Natural killer cell (primary cell): ENCODE data around the gene RUNX2. TPM values are rescaled to one million over a fixed set of nuclear protein-coding genes. Genes with fewer than 3 reads are reported as not detected.

Source experiments
- ATAC-seq, 3 donors: fragments of 150-1000 bp in 2 of 3; fragments of 200-7000 bp in 1 of 3; cut with Tn5 transposase; 1 replicate in 1 of 3; 2 replicates in 2 of 3; pipeline ENCODE4 v1.10.0; 2021; ENCODE audit warnings: mild to moderate bottlenecking in 2 of 3, moderate library complexity in 2 of 3
- DNase-seq, 2 donors: peaks; one replicate each; pipeline versions ENCODE4 v3.0.0 to v3.0.0-alpha.2; 2013 to 2021; ENCODE audit warnings: mixed read lengths in 1 of 2
- H3K27ac ChIP-seq: one replicate; pipeline ENCODE4 v1.5.1; 2013; ENCODE audit warnings: mild to moderate bottlenecking, low read length
- H3K27me3 ChIP-seq: one replicate; pipeline ENCODE4 v1.6.1; 2013; ENCODE audit warnings: low read length; ENCODE audit not compliant: control insufficient read depth, insufficient read depth
- H3K36me3 ChIP-seq: one replicate; pipeline ENCODE4 v1.6.1; 2013; ENCODE audit warnings: low read length; ENCODE audit not compliant: control insufficient read depth, insufficient read depth
- H3K4me1 ChIP-seq: one replicate; pipeline ENCODE4 v1.6.1; 2013; ENCODE audit warnings: low read length; ENCODE audit not compliant: control insufficient read depth, insufficient read depth
- H3K4me3 ChIP-seq: one replicate; pipeline ENCODE4 v1.5.1; 2013; ENCODE audit warnings: low read length
- H3K9me3 ChIP-seq: one replicate; pipeline ENCODE4 v1.6.1; 2013; ENCODE audit warnings: low read length; ENCODE audit not compliant: control insufficient read depth, insufficient read depth
- H3K27ac Mint-ChIP-seq, 2 donors: one replicate each; pipeline ENCODE4 v1.8.0; 2022; ENCODE audit warnings: mild to moderate bottlenecking in 2 of 2, mixed read lengths in 2 of 2, moderate library complexity in 1 of 2
- H3K27me3 Mint-ChIP-seq, 2 donors: one replicate each; pipeline ENCODE4 v1.8.0; 2022; ENCODE audit warnings: low read depth in 2 of 2, mixed read lengths in 2 of 2
- H3K36me3 Mint-ChIP-seq: one replicate; pipeline ENCODE4 v1.8.0; 2022; ENCODE audit warnings: mixed read lengths
- H3K4me1 Mint-ChIP-seq, 2 donors: one replicate each; pipeline ENCODE4 v1.8.0; 2022; ENCODE audit warnings: mixed read lengths in 2 of 2
- H3K4me3 Mint-ChIP-seq: one replicate; pipeline ENCODE4 v1.8.0; 2022; ENCODE audit warnings: mild to moderate bottlenecking, moderate library complexity, mixed read lengths
- H3K9me3 Mint-ChIP-seq, 2 donors: one replicate each; pipeline ENCODE4 v1.8.0; 2022; ENCODE audit warnings: mixed read lengths in 2 of 2
- WGBS: methylation state at CpG from one replicate; pipeline ENCODE4 v1.1.7; 2013; ENCODE audit warnings: missing lambda C conversion rate; ENCODE audit not compliant: insufficient coverage; 5-methylcytosine and 5-hydroxymethylcytosine counted together
- intact Hi-C: fragments of 100-400 bp; cut with micrococcal nuclease; formaldehyde crosslinking; loops from one replicate; pipeline ENCODE4 v1.14.2; 2022
- total RNA-seq, 4 donors: library from RNA; stranded (reverse); fragments of 120-200 nt in 1 of 4; gene quantifications; one replicate each; pipeline versions ENCODE4 v1.2.3 to v1.2.4, GENCODE V29; 2013 to 2022
- TF ChIP-seq, protein P1 (sequence below): fragments of 200-600 bp; IDR thresholded peaks from one replicate; pipeline ENCODE4 v1.8.0; 2022; ENCODE audit warnings: antibody characterized with exemption

The RUNX2 gene
- total RNA-seq, 3 donors from 2014 or later (not counting 1 experiment from before 2014, with no cell fraction given) = 5.0 to 19.2 (median 7.0) TPM

DNA sequence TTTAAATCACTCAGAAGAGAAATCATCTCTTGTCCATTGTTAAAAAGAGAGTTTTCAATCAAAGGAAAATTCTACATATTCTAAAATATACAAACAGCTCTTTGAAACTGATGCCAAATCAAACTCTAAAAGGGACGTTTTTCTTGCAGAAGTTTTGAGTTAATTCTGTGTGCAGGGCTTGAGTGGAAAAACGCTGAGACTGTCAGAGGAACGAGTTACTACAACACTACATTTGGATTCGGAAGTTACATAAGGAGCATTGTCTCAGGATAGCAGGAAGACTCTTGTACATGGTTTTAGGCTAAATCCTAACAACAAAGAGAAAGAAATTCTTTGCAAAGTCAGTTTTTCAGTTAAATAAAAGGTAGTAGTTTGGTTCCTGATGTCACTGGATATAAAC lies 205.3 kb downstream of the RUNX2 start:
- H3K27ac ChIP-seq = no peak overlapping the region
- no peak overlapping the region for H3K4me3 Mint-ChIP-seq
- no peaks in the 10 kb centered on the region for H3K9me3 Mint-ChIP-seq
- H3K27me3 Mint-ChIP-seq = peaks cover 0 to 2% of the 10 kb centered on the region in 2 donors
- WGBS = 90% methylated on average over 4 of the region's 4 CpGs
- H3K4me1 Mint-ChIP-seq = peaks cover 7 to 11% of the 10 kb centered on the region in 2 donors
- ATAC-seq = no peak
- no peaks in the 10 kb centered on the region for H3K36me3 Mint-ChIP-seq
- no peak overlapping the region for H3K27ac Mint-ChIP-seq
- H3K36me3 ChIP-seq = no peaks in the 10 kb centered on the region
- TF ChIP-seq, protein P1, sequence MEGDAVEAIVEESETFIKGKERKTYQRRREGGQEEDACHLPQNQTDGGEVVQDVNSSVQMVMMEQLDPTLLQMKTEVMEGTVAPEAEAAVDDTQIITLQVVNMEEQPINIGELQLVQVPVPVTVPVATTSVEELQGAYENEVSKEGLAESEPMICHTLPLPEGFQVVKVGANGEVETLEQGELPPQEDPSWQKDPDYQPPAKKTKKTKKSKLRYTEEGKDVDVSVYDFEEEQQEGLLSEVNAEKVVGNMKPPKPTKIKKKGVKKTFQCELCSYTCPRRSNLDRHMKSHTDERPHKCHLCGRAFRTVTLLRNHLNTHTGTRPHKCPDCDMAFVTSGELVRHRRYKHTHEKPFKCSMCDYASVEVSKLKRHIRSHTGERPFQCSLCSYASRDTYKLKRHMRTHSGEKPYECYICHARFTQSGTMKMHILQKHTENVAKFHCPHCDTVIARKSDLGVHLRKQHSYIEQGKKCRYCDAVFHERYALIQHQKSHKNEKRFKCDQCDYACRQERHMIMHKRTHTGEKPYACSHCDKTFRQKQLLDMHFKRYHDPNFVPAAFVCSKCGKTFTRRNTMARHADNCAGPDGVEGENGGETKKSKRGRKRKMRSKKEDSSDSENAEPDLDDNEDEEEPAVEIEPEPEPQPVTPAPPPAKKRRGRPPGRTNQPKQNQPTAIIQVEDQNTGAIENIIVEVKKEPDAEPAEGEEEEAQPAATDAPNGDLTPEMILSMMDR = no peak
- no peak for DNase-seq
- H3K4me1 ChIP-seq = peaks cover 6% of the 10 kb centered on the region
- intact Hi-C loops = no loop called here
- no peaks in the 10 kb centered on the region for H3K27me3 ChIP-seq
- H3K4me3 ChIP-seq = no peak overlapping the region
- no peaks in the 10 kb centered on the region for H3K9me3 ChIP-seq

DNA sequence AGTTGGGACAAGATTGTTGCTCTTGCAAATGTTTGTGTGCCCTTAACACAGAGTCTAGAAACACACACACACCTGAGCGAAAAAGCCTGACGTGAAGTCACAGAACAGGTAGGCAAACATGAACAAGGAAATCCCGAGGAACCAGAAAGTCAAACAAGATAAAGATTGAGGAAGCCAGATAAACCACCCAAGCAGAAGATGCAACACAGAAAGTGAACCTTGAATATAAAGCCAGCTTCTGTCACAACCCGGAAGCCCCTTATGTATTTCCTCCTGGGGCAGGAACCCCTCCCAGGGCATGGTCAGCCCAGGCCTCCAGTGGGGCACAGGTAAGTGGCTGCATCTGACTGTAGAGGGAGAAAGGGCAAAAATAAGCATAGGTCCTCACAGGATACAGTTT lies 207.8 kb downstream of the RUNX2 start:
- TF ChIP-seq, protein P1 = no peak
- intact Hi-C loops = no loop called here
- H3K4me1 Mint-ChIP-seq = peaks cover 5 to 7% of the 10 kb centered on the region in 2 donors
- H3K27me3 ChIP-seq = no peaks in the 10 kb centered on the region
- no peak overlapping the region for H3K27ac Mint-ChIP-seq
- no peaks in the 10 kb centered on the region for H3K9me3 ChIP-seq
- DNase-seq = no peak
- no peak overlapping the region for H3K27ac ChIP-seq
- ATAC-seq = no peak
- WGBS = 68% methylated on average over 4 of the region's 4 CpGs
- peaks cover 0 to 2% of the 10 kb centered on the region in 2 donors for H3K27me3 Mint-ChIP-seq
- no peak overlapping the region for H3K4me3 Mint-ChIP-seq
- peaks cover 2% of the 10 kb centered on the region for H3K36me3 ChIP-seq
- H3K4me1 ChIP-seq = no peaks in the 10 kb centered on the region
- H3K36me3 Mint-ChIP-seq = no peaks in the 10 kb centered on the region
- no peak overlapping the region for H3K4me3 ChIP-seq
- H3K9me3 Mint-ChIP-seq = no peaks in the 10 kb centered on the region

DNA sequence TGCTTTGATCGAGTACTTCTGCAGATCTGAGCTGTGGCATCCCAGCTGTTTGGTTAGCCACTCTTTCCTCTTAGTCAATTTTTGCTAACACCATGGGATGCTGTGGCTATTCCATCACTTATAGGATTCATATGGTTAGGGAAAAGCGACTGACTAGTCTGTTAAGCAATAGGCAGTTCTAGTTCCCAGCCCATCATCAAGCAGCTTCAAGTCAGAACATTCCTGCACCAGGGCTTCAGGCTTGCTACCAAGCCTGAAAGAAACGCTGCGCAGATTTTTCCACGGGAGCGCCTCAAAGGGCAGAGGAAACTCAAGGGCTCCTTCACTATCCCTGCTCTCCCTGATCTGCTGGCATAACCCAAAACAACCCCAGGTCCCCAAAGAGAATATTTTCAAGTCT lies 209.4 kb downstream of the RUNX2 start:
- TF ChIP-seq, protein P1 = no peak
- WGBS = 94% methylated on average over 6 of the region's 6 CpGs
- DNase-seq (no peak), ATAC-seq (no peak)
- no peak overlapping the region for H3K27ac Mint-ChIP-seq
- Histone ChIP-seq H3K27ac (no peak overlapping the region), H3K36me3 (peaks cover 2% of the 10 kb centered on the region), H3K27me3 (no peaks in the 10 kb centered on the region), H3K9me3 (no peaks in the 10 kb centered on the region), H3K4me1 (no peaks in the 10 kb centered on the region), H3K4me3 (no peak overlapping the region)
- intact Hi-C loops = no loop called here
- H3K4me3 Mint-ChIP-seq = no peak overlapping the region
- H3K9me3 Mint-ChIP-seq = no peaks in the 10 kb centered on the region
- H3K27me3 Mint-ChIP-seq = peaks cover 0 to 2% of the 10 kb centered on the region in 2 donors
- H3K4me1 Mint-ChIP-seq = peaks cover 5 to 6% of the 10 kb centered on the region in 2 donors
- H3K36me3 Mint-ChIP-seq = no peaks in the 10 kb centered on the region
